HepG2 (cell line): Measurements from ENCODE around the gene CCN6. TPM values are rescaled to one million over a fixed set of nuclear protein-coding genes. Genes with fewer than 3 reads are reported as not detected.

Experiments used
- ATAC-seq: fragments of 200-7000 bp; cut with Tn5 transposase; 3 replicates; pipeline ENCODE4 v1.9.1; 2020; ENCODE audit warnings: mild to moderate bottlenecking, moderate library complexity
- BruUV-seq: library from RNA; stranded (reverse); fragments of 400-500 nt; replicated peaks from 2 replicates; lab custom pipeline; 2021; lab: Mats Ljungman, UMichigan
- CTCF ChIA-PET: fragments of 300-600 bp; formaldehyde crosslinking; extraction: SDS; loops from one replicate; lab custom pipeline; 2021; ENCODE audit warnings: low total read pairs, inconsistent platforms, low intra/inter-chr PET ratio; lab: Yijun Ruan, JAX
- POLR2A ChIA-PET: fragments of 350-600 bp; sonication (Branson Sonifier 250); formaldehyde crosslinking; loops from one replicate; lab custom pipeline; 2020; ENCODE audit warnings: antibody characterized with exemption, inconsistent platforms; lab: Yijun Ruan, JAX
- DNase-seq: peaks from one replicate; pipeline ENCODE4 v3.0.0-alpha.2; 2015; ENCODE audit warnings: low spot score
- FAIRE-seq: peaks from 3 replicates; lab custom pipeline; 2011; peaks lifted over from hg19 to GRCh38; lab: Jason Lieb, UNC
- H2AFZ ChIP-seq: one replicate; pipeline ENCODE4 v1.6.1; 2011; ENCODE audit warnings: low read length, inconsistent platforms
- H3K27ac ChIP-seq: fragments of 300-600 bp; 3 replicates; pipeline ENCODE4 v1.8.0; 2011; ENCODE audit warnings: mixed run types, mild to moderate bottlenecking, mixed read lengths, low read length, inconsistent platforms; ENCODE audit not compliant: insufficient read depth; ENCODE audit errors: extremely low read length
- H3K27me3 ChIP-seq, 2 experiments: fragments of 200-600 bp in 1 of 2; 2 replicates in 1 of 2; 3 replicates in 1 of 2; pipeline versions ENCODE4 v1.6.0 to v1.8.0; 2011; ENCODE audit warnings: low read length in 2 of 2, mild to moderate bottlenecking in 2 of 2, moderate library complexity in 2 of 2, inconsistent platforms in 1 of 2; ENCODE audit not compliant: insufficient read depth in 2 of 2, control insufficient read depth in 1 of 2
- H3K36me3 ChIP-seq, 2 experiments: fragments of 200-600 bp in 1 of 2; replicated peaks in 1 of 2; 2 replicates in 1 of 2; 3 replicates in 1 of 2; pipeline versions ENCODE4 v1.5.1 to v1.8.0; 2011; ENCODE audit warnings: low read length in 2 of 2, inconsistent platforms in 1 of 2; ENCODE audit not compliant: insufficient read depth in 2 of 2, control insufficient read depth in 1 of 2
- H3K4me1 ChIP-seq: 2 replicates; pipeline ENCODE4 v1.5.1; 2012; ENCODE audit warnings: low read length, inconsistent platforms; ENCODE audit not compliant: insufficient read depth
- H3K4me2 ChIP-seq: 2 replicates; pipeline ENCODE4 v1.6.0; 2011; ENCODE audit warnings: low read depth, low read length, inconsistent platforms
- H3K4me3 ChIP-seq, 3 experiments: fragments of 200-600 bp in 1 of 3; sonication (generic), shearing (Covaris generic) in 1 of 3; replicated peaks in 1 of 3; 2 replicates each; pipeline ENCODE4 v1.5.1; 2011 to 2016; ENCODE audit warnings: low read length in 3 of 3, inconsistent platforms in 2 of 3, low read depth in 2 of 3, mild to moderate bottlenecking in 2 of 3, control low read depth in 1 of 3, mixed read lengths in 1 of 3; ENCODE audit not compliant: insufficient read depth in 1 of 3
- H3K79me2 ChIP-seq: one replicate; pipeline ENCODE4 v1.6.1; 2011; ENCODE audit warnings: low read length, inconsistent platforms; ENCODE audit not compliant: insufficient read depth
- H3K9ac ChIP-seq: 2 replicates; pipeline ENCODE4 v1.6.0; 2011; ENCODE audit warnings: mild to moderate bottlenecking, low read depth, low read length, inconsistent platforms; ENCODE audit not compliant: insufficient read depth
- H3K9me3 ChIP-seq: 2 replicates; pipeline ENCODE4 v1.5.1; 2012; ENCODE audit warnings: mild to moderate bottlenecking, low read length
- H4K20me1 ChIP-seq: 2 replicates; pipeline ENCODE4 v1.6.0; 2011; ENCODE audit warnings: inconsistent platforms, mild to moderate bottlenecking, low read length, moderate library complexity; ENCODE audit not compliant: insufficient read depth
- CEBPB ChIP-seq: IDR thresholded peaks from 2 replicates; pipeline ENCODE4 v1.6.1; 2011; ENCODE audit warnings: low read depth, low read length, improper control_type of control experiment, borderline replicate concordance
- FOXM1 ChIP-seq: sonication (generic); formaldehyde crosslinking; IDR thresholded peaks from 2 replicates; pipeline ENCODE4 v1.5.0; 2020; ENCODE audit warnings: missing genetic modification reagents
- MED8 ChIP-seq: sonication (generic); formaldehyde crosslinking; IDR thresholded peaks from 2 replicates; pipeline ENCODE4 v1.8.1; 2023; ENCODE audit warnings: mild to moderate bottlenecking, missing genetic modification reagents; ENCODE audit not compliant: insufficient replicate concordance
- MXD3 ChIP-seq: IDR thresholded peaks from 2 replicates; pipeline ENCODE4 v1.6.1; 2016; ENCODE audit warnings: mild to moderate bottlenecking, missing biosample characterization, missing genetic modification reagents
- PBX2 ChIP-seq: IDR thresholded peaks from 2 replicates; pipeline ENCODE4 v1.6.1; 2016; ENCODE audit warnings: control low read depth
- SAP130 ChIP-seq: IDR thresholded peaks from 2 replicates; pipeline ENCODE4 v1.6.1; 2016; ENCODE audit warnings: low read depth
- ZBTB1 ChIP-seq: sonication (generic); formaldehyde crosslinking; IDR thresholded peaks from 2 replicates; pipeline ENCODE4 v1.4.0; 2020; ENCODE audit warnings: missing genetic modification reagents, borderline replicate concordance
- ZNF549 ChIP-seq: sonication (generic); formaldehyde crosslinking; IDR thresholded peaks from 2 replicates; pipeline ENCODE4 v1.5.0; 2020; ENCODE audit warnings: missing genetic modification reagents
- ZNF776 ChIP-seq: sonication (generic); formaldehyde crosslinking; IDR thresholded peaks from 2 replicates; pipeline ENCODE4 v1.4.0; 2020; ENCODE audit warnings: mild to moderate bottlenecking, missing genetic modification reagents
- ZSCAN21 ChIP-seq: sonication (generic); formaldehyde crosslinking; IDR thresholded peaks from 2 replicates; pipeline ENCODE4 v1.8.0; 2022; ENCODE audit warnings: mild to moderate bottlenecking, missing genetic modification reagents, moderate library complexity, borderline replicate concordance
- WGBS: methylation state at CpG from one replicate; pipeline ENCODE4 v1.1.6; 2017; ENCODE audit warnings: low lambda C conversion rate; 5-methylcytosine and 5-hydroxymethylcytosine counted together
- in situ Hi-C: cut with HindIII; loops from 2 replicates; pipeline ENCODE4 v1.10.0; 2017; ENCODE audit warnings: low pct_unique_long_range_greater_than_20kb; ENCODE audit not compliant: extremely low pct_ligation_motif_present
- intact Hi-C: fragments of 100-400 bp; cut with micrococcal nuclease; formaldehyde crosslinking; loops from one replicate; pipeline ENCODE4 v1.10.0; 2022; ENCODE audit not compliant: unreplicated experiment
- polyA plus RNA-seq, 8 experiments: library from polyadenylated mRNA; depleted of rRNA in 3 of 8; stranded (reverse) in 7 of 8; unstranded in 1 of 8; fragments of >200 nt; fragmentation: Illumina TruSeq in 4 of 8; extraction: Trizol in 4 of 8; gene quantifications; 2 replicates each; pipeline versions ENCODE4 v1.2.1 to v1.2.3, GENCODE V29; 2011 to 2016; ENCODE audit warnings: low read depth in 4 of 8, missing spikeins in 1 of 8, mixed read lengths in 1 of 8; ENCODE audit not compliant: insufficient read depth in 1 of 8
- total RNA-seq, 5 experiments: library from RNA; depleted of rRNA; stranded (reverse); fragments of >200 nt; fragmentation: Illumina TruSeq; extraction: Trizol; gene quantifications; 2 replicates each; pipeline ENCODE4 v1.2.3, GENCODE V29; 2016; ENCODE audit warnings: low read depth in 1 of 5

CCN6 gene
- total and polyA plus RNA-seq, 2 of the 13 experiments (the other 11 are each of a cell fraction or from before 2014, with no cell fraction given), result not detected

GRCh38 chr6:112049026-112049799 lies 4.7 kb upstream of the CCN6 start:
- Histone ChIP-seq H3K79me2 (no peaks in the 10 kb centered on the region), H3K4me2 (no peak overlapping the region), H2AFZ (no peak overlapping the region), H3K4me3 (no peak overlapping the region), H4K20me1 (no peaks in the 10 kb centered on the region), H3K27me3 (peaks cover 0 to 11% of the 10 kb centered on the region in 2 experiments; a peak in 2 of 5 replicates), H3K4me1 (peaks cover 14% of the 10 kb centered on the region; the same call in 1 of the 2 replicates), H3K36me3 (no peaks in the 10 kb centered on the region), H3K27ac (no peak overlapping the region), H3K9me3 (no peaks in the 10 kb centered on the region), H3K9ac (no peak overlapping the region)
- BruUV-seq, result no TSS peak
- intact Hi-C loops, result no loop called here
- WGBS, result 62% methylated on average over 6 of the region's 6 CpGs
- FAIRE-seq (no peak), DNase-seq (peak; percentile 17), ATAC-seq (peak; percentile 41)
- POLR2A ChIA-PET, result no interaction called here
- in situ Hi-C loops, result no loop called here
- TF ChIP-seq ZNF776 (CRISPR knock-in tag) (no peak), CEBPB (0 out of 2 replicates have a peak, but pooled peaks have one; percentile 18), ZNF549 (CRISPR knock-in tag) (no peak)
- CTCF ChIA-PET, result no interaction called here

- FAIRE-seq (no peak), ATAC-seq (no peak), DNase-seq (no peak)
- H3K4me1 ChIP-seq, result peaks cover 18% of the 10 kb centered on the region; the same call in 1 of the 2 replicates
- no peaks in the 10 kb centered on the region for H3K79me2 ChIP-seq
- TF ChIP-seq ZSCAN21 (no peak), FOXM1 (CRISPR knock-in tag) (no peak), MED8 (CRISPR knock-in tag) (no peak), MXD3 (CRISPR knock-in tag) (no peak), ZBTB1 (no peak), PBX2 (CRISPR knock-in tag) (no peak), SAP130 (CRISPR knock-in tag) (no peak)
- H4K20me1 ChIP-seq, result no peaks in the 10 kb centered on the region
- peaks cover 0 to 11% of the 10 kb centered on the region in 2 experiments; a peak in 2 of 5 replicates for H3K27me3 ChIP-seq
- no peak overlapping the region for H3K4me3 ChIP-seq
- H3K36me3 ChIP-seq, result no peaks in the 10 kb centered on the region
- in situ Hi-C loops (no loop called here), intact Hi-C loops (no loop called here)
- H3K27ac ChIP-seq, result no peak overlapping the region
- H3K9ac ChIP-seq, result no peak overlapping the region
- no TSS peak for BruUV-seq
- no peak overlapping the region for H2AFZ ChIP-seq
- ChIA-PET POLR2A (no interaction called here), CTCF (no interaction called here)
- H3K4me2 ChIP-seq, result no peak overlapping the region
- no peaks in the 10 kb centered on the region for H3K9me3 ChIP-seq
- WGBS, result 59% methylated on average over 7 of the region's 7 CpGs
These were observed 3.9 kb upstream of the CCN6 start for GRCh38 chr6:112049996-112050395.
